Esophagus squamous epithelium (tissue), 4 donors: ENCODE data around the gene TSHB.

Experiments
- POLR2A ChIP-seq, 4 donors: fragments of 450-650 bp; IDR thresholded peaks; one replicate each; pipeline ENCODE4 v1.6.1; 2017; ENCODE audit warnings: antibody characterized with exemption in 4 of 4, mild to moderate bottlenecking in 4 of 4, moderate library complexity in 3 of 4
- TF ChIP-seq, protein P1 (sequence below), 6 experiments: fragments of 450-650 bp in 4 of 6; fragments of 200-600 bp in 2 of 6; sonication (generic) in 2 of 6; IDR thresholded peaks; one replicate each; pipeline ENCODE4 v1.5.1; 2016 to 2019; ENCODE audit warnings: antibody characterized with exemption in 6 of 6, mild to moderate bottlenecking in 4 of 6, moderate library complexity in 4 of 6

DNA sequence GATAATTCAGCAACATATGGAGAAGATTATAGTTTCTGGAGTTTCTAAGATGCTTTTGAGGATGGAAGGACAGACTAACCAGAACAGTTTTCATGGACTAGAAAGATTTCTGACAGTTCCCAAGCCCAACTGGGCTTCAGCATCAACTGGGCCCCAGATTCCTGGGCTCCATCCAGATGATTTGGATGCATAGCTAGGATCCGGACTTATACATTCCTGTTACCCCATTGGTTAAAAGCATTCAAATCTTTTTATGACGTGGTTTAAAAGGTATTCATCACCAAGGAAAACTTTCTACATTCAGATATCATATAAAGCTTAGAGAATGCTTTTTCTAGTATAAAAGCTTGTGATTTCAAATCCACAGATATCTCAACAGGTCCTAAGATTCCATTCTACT, 29.7 kb downstream of the TSHB start:
- TF ChIP-seq POLR2A (IDR thresholded peaks at IDR 0.05) = no peak
- TF ChIP-seq, protein P1, sequence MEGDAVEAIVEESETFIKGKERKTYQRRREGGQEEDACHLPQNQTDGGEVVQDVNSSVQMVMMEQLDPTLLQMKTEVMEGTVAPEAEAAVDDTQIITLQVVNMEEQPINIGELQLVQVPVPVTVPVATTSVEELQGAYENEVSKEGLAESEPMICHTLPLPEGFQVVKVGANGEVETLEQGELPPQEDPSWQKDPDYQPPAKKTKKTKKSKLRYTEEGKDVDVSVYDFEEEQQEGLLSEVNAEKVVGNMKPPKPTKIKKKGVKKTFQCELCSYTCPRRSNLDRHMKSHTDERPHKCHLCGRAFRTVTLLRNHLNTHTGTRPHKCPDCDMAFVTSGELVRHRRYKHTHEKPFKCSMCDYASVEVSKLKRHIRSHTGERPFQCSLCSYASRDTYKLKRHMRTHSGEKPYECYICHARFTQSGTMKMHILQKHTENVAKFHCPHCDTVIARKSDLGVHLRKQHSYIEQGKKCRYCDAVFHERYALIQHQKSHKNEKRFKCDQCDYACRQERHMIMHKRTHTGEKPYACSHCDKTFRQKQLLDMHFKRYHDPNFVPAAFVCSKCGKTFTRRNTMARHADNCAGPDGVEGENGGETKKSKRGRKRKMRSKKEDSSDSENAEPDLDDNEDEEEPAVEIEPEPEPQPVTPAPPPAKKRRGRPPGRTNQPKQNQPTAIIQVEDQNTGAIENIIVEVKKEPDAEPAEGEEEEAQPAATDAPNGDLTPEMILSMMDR (IDR thresholded peaks at IDR 0.05) = no peak
